Fibroblast of skin of scalp (primary cell): ENCODE data around the gene F12.
"Not testable (repeated sequence)": the region's sequence is repeated elsewhere in the genome, so short reads cannot be mapped to it uniquely, and the experiment has no call there.

Experiments used
- DNase-seq: peaks from one replicate; pipeline ENCODE4 v3.0.0-alpha.2; 2013

The F12 gene

GRCh38 chr5:177385720-177386119 is 23.6 kb downstream of the F12 start:
- DNase-seq: no peak

GRCh38 chr5:177384134-177384533 is 25.2 kb downstream of the F12 start, which contains the start of gene SLC34A1:
Gene SLC34A1 (plus strand): TSS chr5:177384434. CDS start chr5:177385742, 1,308 bp downstream.
- DNase-seq: no peak

GRCh38 chr5:177383181-177383580 is 26.2 kb downstream of the F12 start:
- no peak for DNase-seq

GRCh38 chr5:177382423-177383029 is 26.8 kb downstream of the F12 start:
- DNase-seq: no peak

- DNase-seq: no peak
These were observed 28.6 kb downstream of the F12 start for GRCh38 chr5:177380805-177381126.

GRCh38 chr5:177378884-177379883 is 30.2 kb downstream of the F12 start:
- DNase-seq: peak; percentile 76

- DNase-seq: no peak
These were observed 31.2 kb downstream of the F12 start for GRCh38 chr5:177377851-177378776.

GRCh38 chr5:177376107-177376506 is 33.3 kb downstream of the F12 start:
- no peak for DNase-seq

- not testable (repeated sequence) for DNase-seq
These were observed 33.8 kb downstream of the F12 start for GRCh38 chr5:177375516-177375915.

GRCh38 chr5:177374211-177374610 is 35.2 kb downstream of the F12 start:
- no peak for DNase-seq

- DNase-seq: no peak
These were observed 35.6 kb downstream of the F12 start for GRCh38 chr5:177373806-177374205.

- DNase-seq: no peak
These were observed 36.5 kb downstream of the F12 start for GRCh38 chr5:177372910-177373309.

GRCh38 chr5:177372034-177372896 is 37.1 kb downstream of the F12 start:
- no peak for DNase-seq

- DNase-seq: no peak
These were observed 38.0 kb downstream of the F12 start for GRCh38 chr5:177371120-177372033.

GRCh38 chr5:177370488-177371119 is 38.8 kb downstream of the F12 start:
- peak; percentile 85 for DNase-seq

- DNase-seq: no peak
These were observed 39.5 kb downstream of the F12 start for GRCh38 chr5:177369645-177370440.

GRCh38 chr5:177368869-177369644 is 40.3 kb downstream of the F12 start:
- peak; percentile 19 for DNase-seq
